Measurements from ENCODE around the gene TMEM106B.

The TMEM106B gene

GRCh38 chr7:12228024-12228423 is 16.9 kb downstream of the TMEM106B start:
- H3K4me3 ChIP-seq (ENCODE audit: low read depth, low read length) = no peak overlapping the region
- DNase-seq (ENCODE audit: low read depth, low spot score) = no peak
- TF ChIP-seq CTCF (IDR thresholded peaks at IDR 0.05; ENCODE audit: low read depth, low read length) = no peak
- in situ Hi-C loops (cut with HindIII; ENCODE audit: low sequenced_read_pairs) = no loop called here

GRCh38 chr7:12229046-12229445 is 18.0 kb downstream of the TMEM106B start:
- in situ Hi-C loops (cut with HindIII; ENCODE audit: low sequenced_read_pairs) = no loop called here
- DNase-seq (ENCODE audit: low read depth, low spot score) = peak; percentile 29
- TF ChIP-seq CTCF (IDR thresholded peaks at IDR 0.05; ENCODE audit: low read depth, low read length) = no peak
- H3K4me3 ChIP-seq (ENCODE audit: low read depth, low read length) = no peak overlapping the region

GRCh38 chr7:12231097-12231496 is 20.0 kb downstream of the TMEM106B start:
- no peak for TF ChIP-seq CTCF (IDR thresholded peaks at IDR 0.05; ENCODE audit: low read depth, low read length)
- H3K4me3 ChIP-seq (ENCODE audit: low read depth, low read length) = no peak overlapping the region
- in situ Hi-C loops (cut with HindIII; ENCODE audit: low sequenced_read_pairs) = no loop called here
- DNase-seq (ENCODE audit: low read depth, low spot score) = no peak

GRCh38 chr7:12233175-12233574 is 22.1 kb downstream of the TMEM106B start:
- in situ Hi-C loops (cut with HindIII; ENCODE audit: low sequenced_read_pairs) = no loop called here
- no peak for DNase-seq (ENCODE audit: low read depth, low spot score)
- no peak for TF ChIP-seq CTCF (IDR thresholded peaks at IDR 0.05; ENCODE audit: low read depth, low read length)
- no peak overlapping the region for H3K4me3 ChIP-seq (ENCODE audit: low read depth, low read length)

GRCh38 chr7:12234334-12234865 is 23.3 kb downstream of the TMEM106B start:
- DNase-seq (ENCODE audit: low read depth, low spot score) = no peak
- no peak for TF ChIP-seq CTCF (IDR thresholded peaks at IDR 0.05; ENCODE audit: low read depth, low read length)
- in situ Hi-C loops (cut with HindIII; ENCODE audit: low sequenced_read_pairs) = no loop called here

GRCh38 chr7:12235970-12236369 is 24.9 kb downstream of the TMEM106B start:
- H3K4me3 ChIP-seq (ENCODE audit: low read depth, low read length) = no peak overlapping the region
- DNase-seq (ENCODE audit: low read depth, low spot score) = no peak
- in situ Hi-C loops (cut with HindIII; ENCODE audit: low sequenced_read_pairs) = no loop called here
- TF ChIP-seq CTCF (IDR thresholded peaks at IDR 0.05; ENCODE audit: low read depth, low read length) = no peak

More at GRCh38 chr7:12234334-12234865, 23.3 kb downstream of the TMEM106B start:
- no peak overlapping the region for H3K4me3 ChIP-seq (ENCODE audit: low read depth, low read length)

GRCh38 chr7:12237007-12237406 is 25.9 kb downstream of the TMEM106B start:
- no peak for DNase-seq (ENCODE audit: low read depth, low spot score)
- no peak for TF ChIP-seq CTCF (IDR thresholded peaks at IDR 0.05; ENCODE audit: low read depth, low read length)
- in situ Hi-C loops (cut with HindIII; ENCODE audit: low sequenced_read_pairs) = no loop called here
- no peak overlapping the region for H3K4me3 ChIP-seq (ENCODE audit: low read depth, low read length)

Measured in astrocyte of the spinal cord (primary cell).